GM23338 (cell line): ENCODE results near the gene MTERF4.

ENCODE experiments used
- CREB1 ChIP-seq: fragments of 250-450 bp; sonication (Bioruptor Pico); IDR thresholded peaks from 2 replicates; pipeline ENCODE4 v1.5.0; 2020; ENCODE audit warnings: low read depth, mild to moderate bottlenecking, moderate library complexity
- EZH2 ChIP-seq: fragments of 200-600 bp; sonication (generic); IDR thresholded peaks from one replicate; pipeline ENCODE4 v1.8.0; 2017; ENCODE audit warnings: antibody characterized with exemption, mild to moderate bottlenecking, low read depth; ENCODE audit not compliant: unreplicated experiment
- EZH2phosphoT487 ChIP-seq: fragments of 200-600 bp; sonication (generic); IDR thresholded peaks from one replicate; pipeline ENCODE4 v1.8.1; 2018; ENCODE audit warnings: antibody characterized with exemption; ENCODE audit not compliant: unreplicated experiment
- JUNB ChIP-seq: IDR thresholded peaks from one replicate; pipeline ENCODE4 v1.6.1; 2016; ENCODE audit warnings: antibody characterized with exemption; ENCODE audit not compliant: unreplicated experiment
- NANOG ChIP-seq: IDR thresholded peaks from 2 replicates; pipeline ENCODE4 v1.6.1; 2016; ENCODE audit warnings: antibody characterized with exemption, borderline replicate concordance
- POLR2AphosphoS5 ChIP-seq: IDR thresholded peaks from 2 replicates; pipeline ENCODE4 v1.6.1; 2016; ENCODE audit warnings: antibody characterized with exemption, low read depth
- STAT1 ChIP-seq: IDR thresholded peaks from one replicate; pipeline ENCODE4 v1.6.1; 2016; ENCODE audit warnings: antibody characterized with exemption; ENCODE audit not compliant: unreplicated experiment
- ZNF114 ChIP-seq: fragments of 250-450 bp; sonication (Bioruptor Pico); IDR thresholded peaks from 2 replicates; pipeline ENCODE4 v1.5.0; 2020; ENCODE audit warnings: mild to moderate bottlenecking, moderate library complexity
- TF ChIP-seq, protein P1 (sequence below), 2 experiments: fragments of 200-600 bp in 1 of 2; sonication (generic) in 1 of 2; conservative IDR thresholded peaks; 2 replicates each; pipeline versions ENCODE4 v1.5.1 to v1.6.1; 2016 to 2017; ENCODE audit warnings: antibody characterized with exemption in 2 of 2, low read depth in 2 of 2, mild to moderate bottlenecking in 2 of 2, moderate library complexity in 1 of 2
- TF ChIP-seq, protein P2 (sequence below): IDR thresholded peaks from one replicate; pipeline ENCODE4 v1.6.1; 2018; ENCODE audit warnings: antibody characterized with exemption; ENCODE audit not compliant: unreplicated experiment
- TF ChIP-seq, protein P3 (sequence below): IDR thresholded peaks from 2 replicates; pipeline ENCODE4 v1.6.1; 2016; ENCODE audit warnings: antibody characterized with exemption

DNA sequence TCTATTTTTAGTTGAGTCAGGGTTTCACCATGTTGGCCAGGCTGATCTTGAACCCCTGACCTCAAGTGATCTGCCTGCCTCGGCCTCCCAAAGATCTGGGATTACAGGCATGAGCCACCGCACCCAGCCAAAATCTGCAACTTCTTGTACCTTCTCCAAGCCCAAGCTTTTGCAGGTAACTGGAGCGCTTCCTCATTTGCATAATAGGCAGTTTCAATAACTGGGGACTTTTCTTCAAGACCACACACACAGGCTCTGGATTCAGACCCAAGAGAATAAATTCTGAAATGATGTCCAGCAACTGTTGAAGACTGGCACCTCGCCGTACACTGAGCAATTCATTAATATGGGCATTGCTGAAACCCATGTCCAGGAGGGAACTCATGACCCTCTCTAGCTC lies 2.8 kb downstream of the MTERF4 start:
- TF ChIP-seq, protein P1, sequence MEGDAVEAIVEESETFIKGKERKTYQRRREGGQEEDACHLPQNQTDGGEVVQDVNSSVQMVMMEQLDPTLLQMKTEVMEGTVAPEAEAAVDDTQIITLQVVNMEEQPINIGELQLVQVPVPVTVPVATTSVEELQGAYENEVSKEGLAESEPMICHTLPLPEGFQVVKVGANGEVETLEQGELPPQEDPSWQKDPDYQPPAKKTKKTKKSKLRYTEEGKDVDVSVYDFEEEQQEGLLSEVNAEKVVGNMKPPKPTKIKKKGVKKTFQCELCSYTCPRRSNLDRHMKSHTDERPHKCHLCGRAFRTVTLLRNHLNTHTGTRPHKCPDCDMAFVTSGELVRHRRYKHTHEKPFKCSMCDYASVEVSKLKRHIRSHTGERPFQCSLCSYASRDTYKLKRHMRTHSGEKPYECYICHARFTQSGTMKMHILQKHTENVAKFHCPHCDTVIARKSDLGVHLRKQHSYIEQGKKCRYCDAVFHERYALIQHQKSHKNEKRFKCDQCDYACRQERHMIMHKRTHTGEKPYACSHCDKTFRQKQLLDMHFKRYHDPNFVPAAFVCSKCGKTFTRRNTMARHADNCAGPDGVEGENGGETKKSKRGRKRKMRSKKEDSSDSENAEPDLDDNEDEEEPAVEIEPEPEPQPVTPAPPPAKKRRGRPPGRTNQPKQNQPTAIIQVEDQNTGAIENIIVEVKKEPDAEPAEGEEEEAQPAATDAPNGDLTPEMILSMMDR (conservative IDR thresholded peaks at IDR 0.05; ENCODE audit: low read depth in 2 of 2), result no peak
- TF ChIP-seq, protein P2, sequence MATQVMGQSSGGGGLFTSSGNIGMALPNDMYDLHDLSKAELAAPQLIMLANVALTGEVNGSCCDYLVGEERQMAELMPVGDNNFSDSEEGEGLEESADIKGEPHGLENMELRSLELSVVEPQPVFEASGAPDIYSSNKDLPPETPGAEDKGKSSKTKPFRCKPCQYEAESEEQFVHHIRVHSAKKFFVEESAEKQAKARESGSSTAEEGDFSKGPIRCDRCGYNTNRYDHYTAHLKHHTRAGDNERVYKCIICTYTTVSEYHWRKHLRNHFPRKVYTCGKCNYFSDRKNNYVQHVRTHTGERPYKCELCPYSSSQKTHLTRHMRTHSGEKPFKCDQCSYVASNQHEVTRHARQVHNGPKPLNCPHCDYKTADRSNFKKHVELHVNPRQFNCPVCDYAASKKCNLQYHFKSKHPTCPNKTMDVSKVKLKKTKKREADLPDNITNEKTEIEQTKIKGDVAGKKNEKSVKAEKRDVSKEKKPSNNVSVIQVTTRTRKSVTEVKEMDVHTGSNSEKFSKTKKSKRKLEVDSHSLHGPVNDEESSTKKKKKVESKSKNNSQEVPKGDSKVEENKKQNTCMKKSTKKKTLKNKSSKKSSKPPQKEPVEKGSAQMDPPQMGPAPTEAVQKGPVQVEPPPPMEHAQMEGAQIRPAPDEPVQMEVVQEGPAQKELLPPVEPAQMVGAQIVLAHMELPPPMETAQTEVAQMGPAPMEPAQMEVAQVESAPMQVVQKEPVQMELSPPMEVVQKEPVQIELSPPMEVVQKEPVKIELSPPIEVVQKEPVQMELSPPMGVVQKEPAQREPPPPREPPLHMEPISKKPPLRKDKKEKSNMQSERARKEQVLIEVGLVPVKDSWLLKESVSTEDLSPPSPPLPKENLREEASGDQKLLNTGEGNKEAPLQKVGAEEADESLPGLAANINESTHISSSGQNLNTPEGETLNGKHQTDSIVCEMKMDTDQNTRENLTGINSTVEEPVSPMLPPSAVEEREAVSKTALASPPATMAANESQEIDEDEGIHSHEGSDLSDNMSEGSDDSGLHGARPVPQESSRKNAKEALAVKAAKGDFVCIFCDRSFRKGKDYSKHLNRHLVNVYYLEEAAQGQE, result no peak
- TF ChIP-seq POLR2AphosphoS5 (no peak), EZH2 (no peak), EZH2phosphoT487 (no peak), JUNB (no peak), CREB1 (no peak), STAT1 (no peak), ZNF114 (CRISPR knock-in tag) (no peak), NANOG (no peak)
- TF ChIP-seq, protein P3, sequence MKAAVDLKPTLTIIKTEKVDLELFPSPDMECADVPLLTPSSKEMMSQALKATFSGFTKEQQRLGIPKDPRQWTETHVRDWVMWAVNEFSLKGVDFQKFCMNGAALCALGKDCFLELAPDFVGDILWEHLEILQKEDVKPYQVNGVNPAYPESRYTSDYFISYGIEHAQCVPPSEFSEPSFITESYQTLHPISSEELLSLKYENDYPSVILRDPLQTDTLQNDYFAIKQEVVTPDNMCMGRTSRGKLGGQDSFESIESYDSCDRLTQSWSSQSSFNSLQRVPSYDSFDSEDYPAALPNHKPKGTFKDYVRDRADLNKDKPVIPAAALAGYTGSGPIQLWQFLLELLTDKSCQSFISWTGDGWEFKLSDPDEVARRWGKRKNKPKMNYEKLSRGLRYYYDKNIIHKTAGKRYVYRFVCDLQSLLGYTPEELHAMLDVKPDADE, result no peak
